ENCODE data around the gene SHC1. TPM values are rescaled to one million over a fixed set of nuclear protein-coding genes. Genes with fewer than 3 reads are reported as not detected.

Gene SHC1
- total RNA-seq, 1 experiment from 2014 or later = 199 TPM

DNA sequence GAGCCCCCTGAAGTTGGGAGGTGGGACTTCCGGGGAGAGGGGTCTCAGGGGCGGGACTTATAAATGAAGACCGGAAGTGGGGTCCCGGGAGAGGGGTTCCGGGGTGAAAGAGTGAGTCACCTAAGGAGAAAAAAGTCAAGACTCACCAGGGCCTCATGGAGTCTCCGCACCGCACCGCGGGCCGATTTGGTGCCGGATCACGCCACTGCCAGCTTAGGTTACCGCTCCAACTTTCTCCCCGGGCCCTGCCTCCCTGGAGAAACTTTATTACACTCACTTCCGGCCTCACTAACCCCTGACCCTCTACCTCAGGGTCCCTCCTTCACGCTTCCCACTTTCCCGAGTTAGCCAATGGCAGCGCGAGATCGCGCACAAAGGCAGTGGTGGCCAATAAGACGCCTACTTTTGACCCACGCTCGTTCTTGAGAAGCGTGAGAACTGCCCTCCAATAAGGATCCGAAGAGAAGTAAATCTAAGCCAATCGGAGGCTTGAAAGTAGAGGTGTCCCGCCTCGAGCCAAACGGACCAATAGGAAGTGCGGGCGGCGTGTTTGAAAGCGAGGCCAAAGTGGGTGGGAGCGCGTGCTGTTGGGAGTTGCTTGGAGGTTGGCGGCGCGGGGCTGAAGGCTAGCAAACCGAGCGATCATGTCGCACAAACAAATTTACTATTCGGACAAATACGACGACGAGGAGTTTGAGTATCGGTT lies 3.7 kb upstream of the SHC1 start, which contains the start of gene CKS1B (continued):
- TF ChIP-seq, protein P1, sequence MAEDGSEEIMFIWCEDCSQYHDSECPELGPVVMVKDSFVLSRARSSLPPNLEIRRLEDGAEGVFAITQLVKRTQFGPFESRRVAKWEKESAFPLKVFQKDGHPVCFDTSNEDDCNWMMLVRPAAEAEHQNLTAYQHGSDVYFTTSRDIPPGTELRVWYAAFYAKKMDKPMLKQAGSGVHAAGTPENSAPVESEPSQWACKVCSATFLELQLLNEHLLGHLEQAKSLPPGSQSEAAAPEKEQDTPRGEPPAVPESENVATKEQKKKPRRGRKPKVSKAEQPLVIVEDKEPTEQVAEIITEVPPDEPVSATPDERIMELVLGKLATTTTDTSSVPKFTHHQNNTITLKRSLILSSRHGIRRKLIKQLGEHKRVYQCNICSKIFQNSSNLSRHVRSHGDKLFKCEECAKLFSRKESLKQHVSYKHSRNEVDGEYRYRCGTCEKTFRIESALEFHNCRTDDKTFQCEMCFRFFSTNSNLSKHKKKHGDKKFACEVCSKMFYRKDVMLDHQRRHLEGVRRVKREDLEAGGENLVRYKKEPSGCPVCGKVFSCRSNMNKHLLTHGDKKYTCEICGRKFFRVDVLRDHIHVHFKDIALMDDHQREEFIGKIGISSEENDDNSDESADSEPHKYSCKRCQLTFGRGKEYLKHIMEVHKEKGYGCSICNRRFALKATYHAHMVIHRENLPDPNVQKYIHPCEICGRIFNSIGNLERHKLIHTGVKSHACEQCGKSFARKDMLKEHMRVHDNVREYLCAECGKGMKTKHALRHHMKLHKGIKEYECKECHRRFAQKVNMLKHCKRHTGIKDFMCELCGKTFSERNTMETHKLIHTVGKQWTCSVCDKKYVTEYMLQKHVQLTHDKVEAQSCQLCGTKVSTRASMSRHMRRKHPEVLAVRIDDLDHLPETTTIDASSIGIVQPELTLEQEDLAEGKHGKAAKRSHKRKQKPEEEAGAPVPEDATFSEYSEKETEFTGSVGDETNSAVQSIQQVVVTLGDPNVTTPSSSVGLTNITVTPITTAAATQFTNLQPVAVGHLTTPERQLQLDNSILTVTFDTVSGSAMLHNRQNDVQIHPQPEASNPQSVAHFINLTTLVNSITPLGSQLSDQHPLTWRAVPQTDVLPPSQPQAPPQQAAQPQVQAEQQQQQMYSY (CRISPR knock-in tag; IDR thresholded peaks at IDR 0.05) = 0 out of 2 replicates have a peak, but pooled peaks have one; percentile 9
- TF ChIP-seq, protein P2, sequence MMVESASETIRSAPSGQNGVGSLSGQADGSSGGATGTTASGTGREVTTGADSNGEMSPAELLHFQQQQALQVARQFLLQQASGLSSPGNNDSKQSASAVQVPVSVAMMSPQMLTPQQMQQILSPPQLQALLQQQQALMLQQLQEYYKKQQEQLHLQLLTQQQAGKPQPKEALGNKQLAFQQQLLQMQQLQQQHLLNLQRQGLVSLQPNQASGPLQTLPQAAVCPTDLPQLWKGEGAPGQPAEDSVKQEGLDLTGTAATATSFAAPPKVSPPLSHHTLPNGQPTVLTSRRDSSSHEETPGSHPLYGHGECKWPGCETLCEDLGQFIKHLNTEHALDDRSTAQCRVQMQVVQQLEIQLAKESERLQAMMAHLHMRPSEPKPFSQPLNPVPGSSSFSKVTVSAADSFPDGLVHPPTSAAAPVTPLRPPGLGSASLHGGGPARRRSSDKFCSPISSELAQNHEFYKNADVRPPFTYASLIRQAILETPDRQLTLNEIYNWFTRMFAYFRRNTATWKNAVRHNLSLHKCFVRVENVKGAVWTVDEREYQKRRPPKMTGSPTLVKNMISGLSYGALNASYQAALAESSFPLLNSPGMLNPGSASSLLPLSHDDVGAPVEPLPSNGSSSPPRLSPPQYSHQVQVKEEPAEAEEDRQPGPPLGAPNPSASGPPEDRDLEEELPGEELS (CRISPR knock-in tag; IDR thresholded peaks at IDR 0.05) = no peak
- TF ChIP-seq, protein P3, sequence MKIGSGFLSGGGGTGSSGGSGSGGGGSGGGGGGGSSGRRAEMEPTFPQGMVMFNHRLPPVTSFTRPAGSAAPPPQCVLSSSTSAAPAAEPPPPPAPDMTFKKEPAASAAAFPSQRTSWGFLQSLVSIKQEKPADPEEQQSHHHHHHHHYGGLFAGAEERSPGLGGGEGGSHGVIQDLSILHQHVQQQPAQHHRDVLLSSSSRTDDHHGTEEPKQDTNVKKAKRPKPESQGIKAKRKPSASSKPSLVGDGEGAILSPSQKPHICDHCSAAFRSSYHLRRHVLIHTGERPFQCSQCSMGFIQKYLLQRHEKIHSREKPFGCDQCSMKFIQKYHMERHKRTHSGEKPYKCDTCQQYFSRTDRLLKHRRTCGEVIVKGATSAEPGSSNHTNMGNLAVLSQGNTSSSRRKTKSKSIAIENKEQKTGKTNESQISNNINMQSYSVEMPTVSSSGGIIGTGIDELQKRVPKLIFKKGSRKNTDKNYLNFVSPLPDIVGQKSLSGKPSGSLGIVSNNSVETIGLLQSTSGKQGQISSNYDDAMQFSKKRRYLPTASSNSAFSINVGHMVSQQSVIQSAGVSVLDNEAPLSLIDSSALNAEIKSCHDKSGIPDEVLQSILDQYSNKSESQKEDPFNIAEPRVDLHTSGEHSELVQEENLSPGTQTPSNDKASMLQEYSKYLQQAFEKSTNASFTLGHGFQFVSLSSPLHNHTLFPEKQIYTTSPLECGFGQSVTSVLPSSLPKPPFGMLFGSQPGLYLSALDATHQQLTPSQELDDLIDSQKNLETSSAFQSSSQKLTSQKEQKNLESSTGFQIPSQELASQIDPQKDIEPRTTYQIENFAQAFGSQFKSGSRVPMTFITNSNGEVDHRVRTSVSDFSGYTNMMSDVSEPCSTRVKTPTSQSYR (CRISPR knock-in tag; IDR thresholded peaks at IDR 0.05) = no peak
- TF ChIP-seq, protein P4, sequence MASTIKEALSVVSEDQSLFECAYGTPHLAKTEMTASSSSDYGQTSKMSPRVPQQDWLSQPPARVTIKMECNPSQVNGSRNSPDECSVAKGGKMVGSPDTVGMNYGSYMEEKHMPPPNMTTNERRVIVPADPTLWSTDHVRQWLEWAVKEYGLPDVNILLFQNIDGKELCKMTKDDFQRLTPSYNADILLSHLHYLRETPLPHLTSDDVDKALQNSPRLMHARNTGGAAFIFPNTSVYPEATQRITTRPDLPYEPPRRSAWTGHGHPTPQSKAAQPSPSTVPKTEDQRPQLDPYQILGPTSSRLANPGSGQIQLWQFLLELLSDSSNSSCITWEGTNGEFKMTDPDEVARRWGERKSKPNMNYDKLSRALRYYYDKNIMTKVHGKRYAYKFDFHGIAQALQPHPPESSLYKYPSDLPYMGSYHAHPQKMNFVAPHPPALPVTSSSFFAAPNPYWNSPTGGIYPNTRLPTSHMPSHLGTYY (CRISPR knock-in tag; IDR thresholded peaks at IDR 0.05) = no peak
- no peak for TF ChIP-seq OVOL2 (CRISPR knock-in tag; IDR thresholded peaks at IDR 0.05; ENCODE audit: borderline replicate concordance)
- TF ChIP-seq, protein P5, sequence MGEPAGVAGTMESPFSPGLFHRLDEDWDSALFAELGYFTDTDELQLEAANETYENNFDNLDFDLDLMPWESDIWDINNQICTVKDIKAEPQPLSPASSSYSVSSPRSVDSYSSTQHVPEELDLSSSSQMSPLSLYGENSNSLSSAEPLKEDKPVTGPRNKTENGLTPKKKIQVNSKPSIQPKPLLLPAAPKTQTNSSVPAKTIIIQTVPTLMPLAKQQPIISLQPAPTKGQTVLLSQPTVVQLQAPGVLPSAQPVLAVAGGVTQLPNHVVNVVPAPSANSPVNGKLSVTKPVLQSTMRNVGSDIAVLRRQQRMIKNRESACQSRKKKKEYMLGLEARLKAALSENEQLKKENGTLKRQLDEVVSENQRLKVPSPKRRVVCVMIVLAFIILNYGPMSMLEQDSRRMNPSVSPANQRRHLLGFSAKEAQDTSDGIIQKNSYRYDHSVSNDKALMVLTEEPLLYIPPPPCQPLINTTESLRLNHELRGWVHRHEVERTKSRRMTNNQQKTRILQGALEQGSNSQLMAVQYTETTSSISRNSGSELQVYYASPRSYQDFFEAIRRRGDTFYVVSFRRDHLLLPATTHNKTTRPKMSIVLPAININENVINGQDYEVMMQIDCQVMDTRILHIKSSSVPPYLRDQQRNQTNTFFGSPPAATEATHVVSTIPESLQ (CRISPR knock-in tag; IDR thresholded peaks at IDR 0.05) = no peak
- TF ChIP-seq, protein P6, sequence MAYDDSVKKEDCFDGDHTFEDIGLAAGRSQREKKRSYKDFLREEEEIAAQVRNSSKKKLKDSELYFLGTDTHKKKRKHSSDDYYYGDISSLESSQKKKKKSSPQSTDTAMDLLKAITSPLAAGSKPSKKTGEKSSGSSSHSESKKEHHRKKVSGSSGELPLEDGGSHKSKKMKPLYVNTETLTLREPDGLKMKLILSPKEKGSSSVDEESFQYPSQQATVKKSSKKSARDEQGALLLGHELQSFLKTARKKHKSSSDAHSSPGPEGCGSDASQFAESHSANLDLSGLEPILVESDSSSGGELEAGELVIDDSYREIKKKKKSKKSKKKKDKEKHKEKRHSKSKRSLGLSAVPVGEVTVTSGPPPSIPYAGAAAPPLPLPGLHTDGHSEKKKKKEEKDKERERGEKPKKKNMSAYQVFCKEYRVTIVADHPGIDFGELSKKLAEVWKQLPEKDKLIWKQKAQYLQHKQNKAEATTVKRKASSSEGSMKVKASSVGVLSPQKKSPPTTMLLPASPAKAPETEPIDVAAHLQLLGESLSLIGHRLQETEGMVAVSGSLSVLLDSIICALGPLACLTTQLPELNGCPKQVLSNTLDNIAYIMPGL (CRISPR knock-in tag; IDR thresholded peaks at IDR 0.05) = 0 out of 2 replicates have a peak, but pooled peaks have one; percentile 28
- TF ChIP-seq TP53 (CRISPR knock-in tag; IDR thresholded peaks at IDR 0.05) = no peak
- no peak for TF ChIP-seq NFATC4 (CRISPR knock-in tag; IDR thresholded peaks at IDR 0.05)
- TF ChIP-seq SP1 (CRISPR knock-in tag; conservative IDR thresholded peaks at IDR 0.05) = peak; percentile 69
- no peak for TF ChIP-seq HMGA2 (CRISPR knock-in tag; IDR thresholded peaks at IDR 0.05)
- TF ChIP-seq, protein P7, sequence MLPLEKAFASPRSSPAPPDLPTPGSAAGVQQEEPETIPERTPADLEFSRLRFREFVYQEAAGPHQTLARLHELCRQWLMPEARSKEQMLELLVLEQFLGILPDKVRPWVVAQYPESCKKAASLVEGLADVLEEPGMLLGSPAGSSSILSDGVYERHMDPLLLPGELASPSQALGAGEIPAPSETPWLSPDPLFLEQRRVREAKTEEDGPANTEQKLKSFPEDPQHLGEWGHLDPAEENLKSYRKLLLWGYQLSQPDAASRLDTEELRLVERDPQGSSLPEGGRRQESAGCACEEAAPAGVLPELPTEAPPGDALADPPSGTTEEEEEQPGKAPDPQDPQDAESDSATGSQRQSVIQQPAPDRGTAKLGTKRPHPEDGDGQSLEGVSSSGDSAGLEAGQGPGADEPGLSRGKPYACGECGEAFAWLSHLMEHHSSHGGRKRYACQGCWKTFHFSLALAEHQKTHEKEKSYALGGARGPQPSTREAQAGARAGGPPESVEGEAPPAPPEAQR (CRISPR knock-in tag; IDR thresholded peaks at IDR 0.05) = no peak
- TF ChIP-seq ZNF423 (CRISPR knock-in tag; IDR thresholded peaks at IDR 0.05) = no peak
- TF ChIP-seq FOXK1 (CRISPR knock-in tag; IDR thresholded peaks at IDR 0.05) = peak; percentile 88
- TF ChIP-seq JAZF1 (CRISPR knock-in tag; IDR thresholded peaks at IDR 0.05) = no peak
- TF ChIP-seq, protein P8, sequence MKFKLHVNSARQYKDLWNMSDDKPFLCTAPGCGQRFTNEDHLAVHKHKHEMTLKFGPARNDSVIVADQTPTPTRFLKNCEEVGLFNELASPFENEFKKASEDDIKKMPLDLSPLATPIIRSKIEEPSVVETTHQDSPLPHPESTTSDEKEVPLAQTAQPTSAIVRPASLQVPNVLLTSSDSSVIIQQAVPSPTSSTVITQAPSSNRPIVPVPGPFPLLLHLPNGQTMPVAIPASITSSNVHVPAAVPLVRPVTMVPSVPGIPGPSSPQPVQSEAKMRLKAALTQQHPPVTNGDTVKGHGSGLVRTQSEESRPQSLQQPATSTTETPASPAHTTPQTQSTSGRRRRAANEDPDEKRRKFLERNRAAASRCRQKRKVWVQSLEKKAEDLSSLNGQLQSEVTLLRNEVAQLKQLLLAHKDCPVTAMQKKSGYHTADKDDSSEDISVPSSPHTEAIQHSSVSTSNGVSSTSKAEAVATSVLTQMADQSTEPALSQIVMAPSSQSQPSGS (CRISPR knock-in tag; IDR thresholded peaks at IDR 0.05; ENCODE audit: borderline replicate concordance, low read depth) = no peak
- TF ChIP-seq ZNF396 (CRISPR knock-in tag; IDR thresholded peaks at IDR 0.05; ENCODE audit: borderline replicate concordance) = no peak
- TF ChIP-seq RORB (CRISPR knock-in tag; IDR thresholded peaks at IDR 0.05) = no peak
- no peak for TF ChIP-seq GTF2I (CRISPR knock-in tag; conservative IDR thresholded peaks at IDR 0.05)
- no peak for TF ChIP-seq KAT7 (CRISPR knock-in tag; IDR thresholded peaks at IDR 0.05; ENCODE audit: borderline replicate concordance)
- TF ChIP-seq RELA (CRISPR knock-in tag; IDR thresholded peaks at IDR 0.05; ENCODE audit: borderline replicate concordance) = no peak
